Body of pancreas (tissue), 4 donors: ENCODE measurements around the gene PSEN2. TPM values are rescaled to one million over a fixed set of nuclear protein-coding genes. Genes with fewer than 3 reads are reported as not detected.

ENCODE experiments used
- ATAC-seq: fragments of 150-250 bp; one replicate; pipeline ENCODE4 v1.9.1; 2016
- DNase-seq, 4 donors: peaks; one replicate each; pipeline ENCODE4 v3.0.0-alpha.2; 2019
- H3K27ac ChIP-seq, 4 donors: fragments of 200-600 bp; sonication (generic); 1 replicate in 3 of 4; 2 replicates in 1 of 4; pipeline versions ENCODE4 v1.5.1 to v1.6.1; 2016 to 2019; ENCODE audit warnings: mild to moderate bottlenecking in 1 of 4, mixed read lengths in 1 of 4, moderate library complexity in 1 of 4
- H3K27me3 ChIP-seq, 2 donors: fragments of 200-600 bp; sonication (generic); one replicate each; pipeline ENCODE4 v1.6.0; 2016; ENCODE audit warnings: mild to moderate bottlenecking in 1 of 2
- H3K36me3 ChIP-seq, 2 donors: fragments of 200-600 bp; sonication (generic); replicated peaks in 1 of 2; 2 replicates each; pipeline ENCODE4 v1.5.1; 2016; ENCODE audit warnings: low read depth in 2 of 2; ENCODE audit not compliant: insufficient read depth in 1 of 2
- H3K4me1 ChIP-seq: fragments of 200-600 bp; sonication (generic); one replicate; pipeline ENCODE4 v1.6.0; 2016
- H3K4me3 ChIP-seq, 2 donors: fragments of 200-600 bp; sonication (generic); 1 replicate in 1 of 2; 2 replicates in 1 of 2; pipeline ENCODE4 v1.5.1; 2016 to 2019
- H3K9me3 ChIP-seq, 3 donors: fragments of 200-600 bp; sonication (generic); 1 replicate in 2 of 3; 2 replicates in 1 of 3; pipeline ENCODE4 v1.5.1; 2016
- CTCF ChIP-seq, 7 experiments: fragments of 450-650 bp in 4 of 7; fragments of 200-600 bp in 3 of 7; sonication (generic) in 3 of 7; IDR thresholded peaks; one replicate each; pipeline ENCODE4 v1.5.1; 2016 to 2019; ENCODE audit warnings: antibody characterized with exemption in 7 of 7
- POLR2A ChIP-seq, 3 donors: fragments of 450-650 bp; IDR thresholded peaks; one replicate each; pipeline ENCODE4 v1.6.1; 2016; ENCODE audit warnings: antibody characterized with exemption in 3 of 3, mild to moderate bottlenecking in 2 of 3
- WGBS, 2 donors: methylation state at CpG; one replicate each; pipeline ENCODE4 v1.1.5; 2017; 5-methylcytosine and 5-hydroxymethylcytosine counted together
- intact Hi-C: fragments of 100-400 bp; cut with DNase I; formaldehyde crosslinking; loops from one replicate; pipeline ENCODE4 v1.15.1; 2023
- total RNA-seq, 2 donors: library from RNA; depleted of rRNA; stranded (reverse); fragments of >200 nt; gene quantifications; one replicate each; pipeline ENCODE4 v1.1.0, GENCODE V29; 2016

PSEN2 gene
- total RNA-seq, 2 donors from 2014 or later: 80.9 to 98.9 TPM

- intact Hi-C loops: no loop called here
- Histone ChIP-seq H3K4me3 (no peak overlapping the region), H3K27me3 (no peaks in the 10 kb centered on the region), H3K9me3 (no peaks in the 10 kb centered on the region), H3K27ac (no peak overlapping the region), H3K36me3 (peaks cover 0 to 9% of the 10 kb centered on the region in 2 donors), H3K4me1 (no peaks in the 10 kb centered on the region)
- DNase-seq (peak in 1 of 4 donors; percentile 33), ATAC-seq (no peak)
- no peak for TF ChIP-seq CTCF (IDR thresholded peaks at IDR 0.05)
- no peak for TF ChIP-seq POLR2A (IDR thresholded peaks at IDR 0.05)
- WGBS, 2 donors: 89 to 90% methylated on average over 12 of the region's 12 CpGs
Observed at GRCh38 chr1:226903819-226904716, 33.7 kb downstream of the PSEN2 start.

- 87 to 90% methylated on average over 3 of the region's 3 CpGs for WGBS, 2 donors
- no peak for TF ChIP-seq POLR2A (IDR thresholded peaks at IDR 0.05)
- no peak for TF ChIP-seq CTCF (IDR thresholded peaks at IDR 0.05)
- intact Hi-C loops: no loop called here
- Histone ChIP-seq H3K4me3 (no peak overlapping the region), H3K36me3 (peaks cover 0 to 5% of the 10 kb centered on the region in 2 donors), H3K27ac (no peak overlapping the region), H3K4me1 (no peaks in the 10 kb centered on the region), H3K27me3 (no peaks in the 10 kb centered on the region), H3K9me3 (no peaks in the 10 kb centered on the region)
- ATAC-seq (no peak), DNase-seq (no peak)
Observed at GRCh38 chr1:226904772-226905171, 34.4 kb downstream of the PSEN2 start.

- H3K27me3 ChIP-seq: no peaks in the 10 kb centered on the region
- 94 to 95% methylated on average over 10 of the region's 10 CpGs for WGBS, 2 donors
- no peaks in the 10 kb centered on the region for H3K9me3 ChIP-seq
- H3K4me1 ChIP-seq: peaks cover 6% of the 10 kb centered on the region
- intact Hi-C loops: no loop called here
- no peak overlapping the region for H3K27ac ChIP-seq
- ATAC-seq: no peak
- peaks cover 0 to 4% of the 10 kb centered on the region in 2 donors for H3K36me3 ChIP-seq
- no peak for DNase-seq
- TF ChIP-seq POLR2A (IDR thresholded peaks at IDR 0.05): no peak
- TF ChIP-seq CTCF (IDR thresholded peaks at IDR 0.05): no peak
- no peak overlapping the region for H3K4me3 ChIP-seq
Observed at GRCh38 chr1:226908419-226908818, 38.0 kb downstream of the PSEN2 start.

GRCh38 chr1:226908913-226909312 lies 38.5 kb downstream of the PSEN2 start:
- Histone ChIP-seq H3K4me3 (no peak overlapping the region), H3K36me3 (peaks cover 0 to 4% of the 10 kb centered on the region in 2 donors), H3K4me1 (peaks cover 6% of the 10 kb centered on the region), H3K27ac (no peak overlapping the region), H3K9me3 (no peaks in the 10 kb centered on the region), H3K27me3 (no peaks in the 10 kb centered on the region)
- ATAC-seq (no peak), DNase-seq (no peak)
- intact Hi-C loops: no loop called here
- no peak for TF ChIP-seq POLR2A (IDR thresholded peaks at IDR 0.05)
- no peak for TF ChIP-seq CTCF (IDR thresholded peaks at IDR 0.05)
- WGBS, 2 donors: 87 to 100% methylated on average over 1 of the region's 1 CpG
